Colonic mucosa (tissue), 4 donors: ENCODE data around the gene COL13A1. TPM values are rescaled to one million over a fixed set of nuclear protein-coding genes. Genes with fewer than 3 reads are reported as not detected.

Source experiments
- DNase-seq: peaks from one replicate; pipeline ENCODE4 v3.0.0-alpha.2; 2020
- H3K27ac ChIP-seq: fragments of 200-600 bp; one replicate; pipeline ENCODE4 v1.8.0; 2021
- H3K27me3 ChIP-seq: fragments of 200-600 bp; one replicate; pipeline ENCODE4 v1.8.0; 2021
- H3K36me3 ChIP-seq: fragments of 200-600 bp; one replicate; pipeline ENCODE4 v1.8.0; 2021
- H3K4me1 ChIP-seq: fragments of 200-600 bp; one replicate; pipeline ENCODE4 v1.8.0; 2021; ENCODE audit warnings: mild to moderate bottlenecking
- H3K4me3 ChIP-seq: fragments of 200-600 bp; one replicate; pipeline ENCODE4 v1.8.0; 2021
- H3K9ac ChIP-seq, 2 donors: one replicate each; pipeline ENCODE4 v1.7.0; 2013; ENCODE audit warnings: control low read depth in 2 of 2, low read depth in 2 of 2, low read length in 2 of 2
- H3K9me3 ChIP-seq: fragments of 200-600 bp; one replicate; pipeline ENCODE4 v1.8.0; 2021
- CTCF ChIP-seq: fragments of 200-600 bp; IDR thresholded peaks from one replicate; pipeline ENCODE4 v1.8.0; 2022; ENCODE audit warnings: antibody characterized with exemption, mild to moderate bottlenecking
- intact Hi-C: fragments of 100-400 bp; cut with DNase I; formaldehyde crosslinking; loops from one replicate; pipeline ENCODE4 v1.14.1; 2022
- total RNA-seq, 2 donors: library from RNA; stranded (reverse); fragmentation: NEBNext Ultra II Directional in 1 of 2; extraction: Animal tissue kit (Norgen Biotek cat#: 25700) in 1 of 2; gene quantifications; one replicate each; pipeline ENCODE4 v1.2.1, GENCODE V29; 2021
- donor health status: healthy.
- donor health status: DM: no; HTN: no; CAD: no.
- donor health status: DM: no; HTN: no; CAD: no.

Gene COL13A1
- total RNA-seq, 2 donors from 2014 or later: 1.0 to 1.1 TPM

GRCh38 chr10:69847883-69848282, 46.2 kb downstream of the COL13A1 start:
- no peaks in the 10 kb centered on the region for H3K27me3 ChIP-seq
- intact Hi-C loops: no loop called here
- no peak for TF ChIP-seq CTCF
- no peak overlapping the region for H3K27ac ChIP-seq
- no peaks in the 10 kb centered on the region for H3K36me3 ChIP-seq
- H3K9ac ChIP-seq: no peak overlapping the region
- DNase-seq: no peak
- H3K4me1 ChIP-seq: no peaks in the 10 kb centered on the region
- no peaks in the 10 kb centered on the region for H3K9me3 ChIP-seq
- H3K4me3 ChIP-seq: no peak overlapping the region

GRCh38 chr10:69848454-69848853, 46.7 kb downstream of the COL13A1 start:
- Histone ChIP-seq H3K4me1 (no peaks in the 10 kb centered on the region), H3K9ac (no peak overlapping the region), H3K27ac (no peak overlapping the region), H3K27me3 (no peaks in the 10 kb centered on the region), H3K4me3 (no peak overlapping the region), H3K9me3 (no peaks in the 10 kb centered on the region), H3K36me3 (no peaks in the 10 kb centered on the region)
- DNase-seq: no peak
- no peak for TF ChIP-seq CTCF
- intact Hi-C loops: no loop called here

- no peaks in the 10 kb centered on the region for H3K4me1 ChIP-seq
- no peak for DNase-seq
Observed at GRCh38 chr10:69849825-69850224, 48.1 kb downstream of the COL13A1 start.

GRCh38 chr10:69850440-69850839, 48.7 kb downstream of the COL13A1 start:
- no peaks in the 10 kb centered on the region for H3K9me3 ChIP-seq
- no peak overlapping the region for H3K9ac ChIP-seq
- no peaks in the 10 kb centered on the region for H3K27me3 ChIP-seq
- no peak for TF ChIP-seq CTCF
- H3K27ac ChIP-seq: no peak overlapping the region
- no peak overlapping the region for H3K4me3 ChIP-seq
- DNase-seq: no peak
- peaks cover 5% of the 10 kb centered on the region for H3K4me1 ChIP-seq
- no peaks in the 10 kb centered on the region for H3K36me3 ChIP-seq
- intact Hi-C loops: no loop called here

More at GRCh38 chr10:69849825-69850224, 48.1 kb downstream of the COL13A1 start:
- intact Hi-C loops: no loop called here
- H3K9me3 ChIP-seq: no peaks in the 10 kb centered on the region
- H3K4me3 ChIP-seq: no peak overlapping the region
- no peaks in the 10 kb centered on the region for H3K36me3 ChIP-seq
- no peak overlapping the region for H3K27ac ChIP-seq
- no peak for TF ChIP-seq CTCF
- H3K9ac ChIP-seq: no peak overlapping the region
- H3K27me3 ChIP-seq: no peaks in the 10 kb centered on the region

- DNase-seq: no peak
- Histone ChIP-seq H3K9me3 (no peaks in the 10 kb centered on the region), H3K4me3 (no peak overlapping the region), H3K36me3 (no peaks in the 10 kb centered on the region), H3K4me1 (peaks cover 5% of the 10 kb centered on the region), H3K27ac (no peak overlapping the region), H3K9ac (no peak overlapping the region), H3K27me3 (no peaks in the 10 kb centered on the region)
- no peak for TF ChIP-seq CTCF
- intact Hi-C loops: no loop called here
Observed at GRCh38 chr10:69851306-69851705, 49.6 kb downstream of the COL13A1 start.

GRCh38 chr10:69853064-69853463, 51.4 kb downstream of the COL13A1 start:
- Histone ChIP-seq H3K27me3 (no peaks in the 10 kb centered on the region), H3K4me3 (no peak overlapping the region), H3K9me3 (no peaks in the 10 kb centered on the region), H3K9ac (no peak overlapping the region), H3K4me1 (peaks cover 5% of the 10 kb centered on the region), H3K36me3 (no peaks in the 10 kb centered on the region), H3K27ac (no peak overlapping the region)
- intact Hi-C loops: no loop called here
- DNase-seq: no peak
- no peak for TF ChIP-seq CTCF
